Measurements from ENCODE around the gene DPYSL3.

Gene DPYSL3

DNA sequence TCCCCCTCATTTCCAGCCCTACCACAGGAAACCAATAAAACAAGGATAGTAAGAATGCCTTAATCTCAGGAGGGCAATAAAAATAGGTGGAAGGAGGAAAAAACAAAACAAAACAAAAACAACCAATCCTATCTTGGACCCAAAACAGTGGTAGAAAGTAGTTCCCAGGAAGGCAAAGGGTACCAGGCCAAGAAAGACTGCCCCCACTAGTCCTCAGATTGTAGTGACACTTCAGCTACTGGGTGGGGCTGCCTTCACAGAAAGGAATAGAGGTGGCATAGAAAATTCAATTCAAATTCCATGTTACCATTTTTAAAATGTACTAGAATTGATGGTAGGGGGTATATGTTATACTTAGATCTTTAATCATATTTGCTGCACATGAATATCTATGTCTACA lies 59.3 kb downstream of the DPYSL3 start:
- FAIRE-seq (no peak), DNase-seq (ENCODE audit: insufficient read length, low spot score) (no peak)
- TF ChIP-seq, protein P1, sequence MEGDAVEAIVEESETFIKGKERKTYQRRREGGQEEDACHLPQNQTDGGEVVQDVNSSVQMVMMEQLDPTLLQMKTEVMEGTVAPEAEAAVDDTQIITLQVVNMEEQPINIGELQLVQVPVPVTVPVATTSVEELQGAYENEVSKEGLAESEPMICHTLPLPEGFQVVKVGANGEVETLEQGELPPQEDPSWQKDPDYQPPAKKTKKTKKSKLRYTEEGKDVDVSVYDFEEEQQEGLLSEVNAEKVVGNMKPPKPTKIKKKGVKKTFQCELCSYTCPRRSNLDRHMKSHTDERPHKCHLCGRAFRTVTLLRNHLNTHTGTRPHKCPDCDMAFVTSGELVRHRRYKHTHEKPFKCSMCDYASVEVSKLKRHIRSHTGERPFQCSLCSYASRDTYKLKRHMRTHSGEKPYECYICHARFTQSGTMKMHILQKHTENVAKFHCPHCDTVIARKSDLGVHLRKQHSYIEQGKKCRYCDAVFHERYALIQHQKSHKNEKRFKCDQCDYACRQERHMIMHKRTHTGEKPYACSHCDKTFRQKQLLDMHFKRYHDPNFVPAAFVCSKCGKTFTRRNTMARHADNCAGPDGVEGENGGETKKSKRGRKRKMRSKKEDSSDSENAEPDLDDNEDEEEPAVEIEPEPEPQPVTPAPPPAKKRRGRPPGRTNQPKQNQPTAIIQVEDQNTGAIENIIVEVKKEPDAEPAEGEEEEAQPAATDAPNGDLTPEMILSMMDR (IDR thresholded peaks at IDR 0.05; ENCODE audit: insufficient read depth, missing control alignments), result no peak

DNA sequence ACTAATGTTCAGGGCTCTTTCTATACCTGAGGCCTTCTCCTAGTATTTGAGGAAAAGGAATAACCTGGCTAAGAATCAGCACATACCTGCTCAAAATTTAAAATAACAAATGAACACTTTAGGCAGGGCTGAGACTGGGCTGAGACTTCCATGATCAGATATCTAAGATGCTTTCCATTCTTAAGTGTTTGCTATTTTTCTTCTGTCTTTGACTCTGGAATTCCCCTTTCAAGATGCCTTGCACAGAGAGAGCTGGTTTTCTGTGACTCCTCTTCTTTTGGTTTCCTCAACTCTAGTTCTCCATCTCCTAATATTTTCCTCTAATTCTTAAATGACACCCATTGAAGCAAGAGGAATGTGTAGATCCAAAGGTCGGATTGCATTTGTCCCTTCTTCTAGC lies 61.1 kb downstream of the DPYSL3 start:
- TF ChIP-seq, protein P1 (IDR thresholded peaks at IDR 0.05; ENCODE audit: insufficient read depth, missing control alignments), result no peak
- FAIRE-seq, result no peak
- no peak for DNase-seq (ENCODE audit: insufficient read length, low spot score)

DNA sequence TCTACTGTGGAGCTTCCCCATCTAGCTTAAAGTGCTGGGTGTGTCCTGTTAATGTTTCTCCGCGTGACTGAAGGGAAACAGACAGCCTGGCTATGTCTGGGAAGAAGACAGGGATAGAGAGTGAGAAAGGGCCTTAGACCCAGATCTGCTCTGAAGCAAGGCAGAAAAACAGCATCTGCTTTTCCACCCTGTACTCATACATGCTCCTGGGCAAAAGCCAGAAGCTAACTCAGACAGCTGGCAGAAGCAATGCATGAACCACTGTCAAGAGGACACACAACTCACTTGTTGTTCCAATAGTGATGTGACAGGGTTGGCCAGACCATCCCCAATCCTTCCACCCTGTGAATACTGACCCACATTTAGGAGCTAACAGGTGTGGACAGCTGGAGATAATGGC lies 63.3 kb downstream of the DPYSL3 start:
- no peak for FAIRE-seq

DNA sequence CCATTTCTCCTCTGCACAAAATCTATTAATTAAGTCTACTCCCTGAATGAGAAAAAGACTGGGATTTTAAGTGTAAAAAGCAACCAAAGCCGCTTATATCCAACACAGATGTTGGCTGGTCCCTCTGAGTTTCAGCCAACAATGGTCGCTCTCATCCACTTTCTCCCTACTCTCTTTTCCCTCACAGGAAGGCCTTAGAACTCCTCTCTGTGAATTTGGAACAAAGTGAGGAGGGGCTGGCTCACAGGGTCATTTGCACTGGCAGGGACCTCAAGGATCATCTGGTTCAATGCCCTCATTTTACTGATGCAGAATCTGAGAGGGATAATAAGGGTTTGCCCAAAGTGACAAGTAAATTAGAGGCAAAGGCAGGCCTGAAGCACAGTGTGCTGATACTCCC lies 64.0 kb downstream of the DPYSL3 start:
- no peak for DNase-seq (ENCODE audit: insufficient read length, low spot score)
- TF ChIP-seq, protein P1 (IDR thresholded peaks at IDR 0.05; ENCODE audit: insufficient read depth, missing control alignments), result no peak
- no peak for FAIRE-seq

More for the DNA sequence above, 63.3 kb downstream of the DPYSL3 start:
- no peak for DNase-seq (ENCODE audit: insufficient read length, low spot score)
- TF ChIP-seq, protein P1 (IDR thresholded peaks at IDR 0.05; ENCODE audit: insufficient read depth, missing control alignments), result no peak

DNA sequence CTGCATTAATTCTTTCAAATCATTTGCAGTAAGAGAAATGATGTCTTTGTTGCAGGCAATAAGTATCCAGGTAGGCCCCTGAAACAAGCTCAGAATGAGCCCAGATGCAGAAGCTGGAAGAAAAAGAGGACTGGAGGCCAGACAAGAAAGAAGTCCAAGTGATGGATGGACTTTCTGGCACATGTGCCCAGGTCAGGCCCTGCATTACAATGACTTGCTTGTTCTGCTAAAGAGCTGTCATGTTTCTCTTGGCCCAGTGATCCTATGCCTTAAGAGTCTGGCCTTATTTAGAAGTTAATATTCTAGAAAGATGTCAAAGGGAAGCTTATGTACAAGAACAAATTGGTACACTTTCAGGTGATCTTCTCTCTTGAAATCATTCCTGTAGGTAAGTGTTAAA lies 64.8 kb downstream of the DPYSL3 start:
- FAIRE-seq (no peak), DNase-seq (ENCODE audit: insufficient read length, low spot score) (no peak)
- TF ChIP-seq, protein P1 (IDR thresholded peaks at IDR 0.05; ENCODE audit: insufficient read depth, missing control alignments), result no peak

DNA sequence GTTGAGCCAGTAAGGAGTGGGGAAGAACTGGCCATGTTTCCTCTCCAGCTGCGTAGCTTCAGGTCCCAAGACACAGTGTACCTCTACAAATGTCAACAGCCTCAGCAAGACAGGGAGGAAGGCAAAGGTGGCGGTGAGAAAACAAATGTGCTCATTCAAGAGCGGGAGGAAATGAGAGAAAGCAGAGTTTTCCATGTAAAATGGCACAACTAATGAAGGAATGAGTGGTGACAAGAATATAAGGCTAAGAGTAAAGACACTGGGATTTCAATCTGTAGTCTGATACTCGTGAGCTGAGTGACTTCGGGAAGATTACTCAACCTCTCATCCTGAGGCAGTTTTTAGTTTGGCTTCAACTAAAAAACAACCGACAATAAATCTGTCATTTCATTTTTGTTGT lies 67.6 kb downstream of the DPYSL3 start:
- no peak for FAIRE-seq
- TF ChIP-seq, protein P1 (IDR thresholded peaks at IDR 0.05; ENCODE audit: insufficient read depth, missing control alignments), result no peak
- DNase-seq (ENCODE audit: insufficient read length, low spot score), result no peak

DNA sequence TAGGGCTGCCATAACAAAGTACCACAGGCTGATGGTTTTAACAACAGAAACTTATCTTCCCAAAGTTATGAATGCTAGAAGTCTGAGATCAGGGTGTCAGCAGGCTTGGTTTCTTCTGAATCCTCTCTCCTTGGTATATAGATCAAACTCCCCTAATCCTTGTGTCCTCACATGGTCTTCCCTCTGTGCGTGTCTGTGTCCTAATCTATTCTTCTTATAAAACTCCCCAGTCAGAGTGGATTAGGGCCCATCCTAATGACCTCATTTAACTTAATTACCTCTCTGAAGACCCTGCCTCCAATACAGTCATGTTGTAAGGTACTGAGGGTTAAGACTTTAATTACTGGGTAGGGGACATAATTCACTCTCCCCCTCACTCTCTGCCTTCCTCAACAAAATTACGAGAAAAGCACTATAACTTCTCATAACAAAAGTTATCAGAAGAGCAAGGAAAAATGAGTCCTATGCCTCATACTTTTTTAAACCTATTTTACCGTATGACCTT lies 68.6 kb downstream of the DPYSL3 start:
- FAIRE-seq (peak; percentile 94), DNase-seq (ENCODE audit: insufficient read length, low spot score) (no peak)
- TF ChIP-seq, protein P1 (IDR thresholded peaks at IDR 0.05; ENCODE audit: insufficient read depth, missing control alignments), result no peak
